Measurements from ENCODE around the gene HSD17B2. TPM values are rescaled to one million over a fixed set of nuclear protein-coding genes. Genes with fewer than 3 reads are reported as not detected.

The HSD17B2 gene
- total RNA-seq, 1 experiment from 2014 or later = not detected

- H3K36me3 ChIP-seq (ENCODE audit: control insufficient read depth in 1 of 2, insufficient read depth in 2 of 2, low read length in 2 of 2) = no peaks in the 10 kb centered on the region
- H3K9ac ChIP-seq (ENCODE audit: low read length) = no peak overlapping the region
- peaks cover 0 to 13% of the 10 kb centered on the region in 2 experiments; a peak in 2 of 4 replicates for H3K4me1 ChIP-seq (ENCODE audit: control insufficient read depth in 1 of 2, insufficient read depth in 2 of 2, low read length in 2 of 2)
- no peaks in the 10 kb centered on the region; the same call in 1 of the 2 replicates for H3K9me2 ChIP-seq (ENCODE audit: insufficient read depth)
- peak; percentile 52 for DNase-seq (ENCODE audit: low read depth, low spot score)
- ChIA-PET RAD21 (ENCODE audit: low non-redundant PET in 1 of 2, low total read pairs in 2 of 2, uncharacterized antibody in 2 of 2, unreplicated experiment in 2 of 2) (no interaction called here), CTCF (interaction anchor here (0.8 to 1.5 kb wide), 7 partner anchors 12 to 214 kb away, joined by 3 to 10 read pairs (median 5); no protein-coding TSS in a partner anchor), POLR2A (interaction anchor here (1.1 kb wide), 1 partner anchor 19 kb away, joined by 3 read pairs; no protein-coding TSS in a partner anchor)
- no peaks in the 10 kb centered on the region for H4K20me1 ChIP-seq (ENCODE audit: insufficient read depth)
- intact Hi-C loops (cut with micrococcal nuclease) = no loop called here
- BruUV-seq (replicated peaks) = no TSS peak
- H3K79me2 ChIP-seq (ENCODE audit: insufficient read depth, low read length) = no peaks in the 10 kb centered on the region
- peaks cover 24% of the 10 kb centered on the region for H3K27me3 ChIP-seq (ENCODE audit: insufficient read depth, low read length)
- peak; percentile 67 for ATAC-seq
- H3K27ac ChIP-seq (ENCODE audit: low read depth, low read length) = no peak overlapping the region
- peak; percentile 26; the same call in 1 of the 2 replicates for TF ChIP-seq RAD21 (IDR thresholded peaks at IDR 0.05; ENCODE audit: low read depth)
- TF ChIP-seq, protein P1, sequence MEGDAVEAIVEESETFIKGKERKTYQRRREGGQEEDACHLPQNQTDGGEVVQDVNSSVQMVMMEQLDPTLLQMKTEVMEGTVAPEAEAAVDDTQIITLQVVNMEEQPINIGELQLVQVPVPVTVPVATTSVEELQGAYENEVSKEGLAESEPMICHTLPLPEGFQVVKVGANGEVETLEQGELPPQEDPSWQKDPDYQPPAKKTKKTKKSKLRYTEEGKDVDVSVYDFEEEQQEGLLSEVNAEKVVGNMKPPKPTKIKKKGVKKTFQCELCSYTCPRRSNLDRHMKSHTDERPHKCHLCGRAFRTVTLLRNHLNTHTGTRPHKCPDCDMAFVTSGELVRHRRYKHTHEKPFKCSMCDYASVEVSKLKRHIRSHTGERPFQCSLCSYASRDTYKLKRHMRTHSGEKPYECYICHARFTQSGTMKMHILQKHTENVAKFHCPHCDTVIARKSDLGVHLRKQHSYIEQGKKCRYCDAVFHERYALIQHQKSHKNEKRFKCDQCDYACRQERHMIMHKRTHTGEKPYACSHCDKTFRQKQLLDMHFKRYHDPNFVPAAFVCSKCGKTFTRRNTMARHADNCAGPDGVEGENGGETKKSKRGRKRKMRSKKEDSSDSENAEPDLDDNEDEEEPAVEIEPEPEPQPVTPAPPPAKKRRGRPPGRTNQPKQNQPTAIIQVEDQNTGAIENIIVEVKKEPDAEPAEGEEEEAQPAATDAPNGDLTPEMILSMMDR (IDR thresholded peaks at IDR 0.05 in 2 of 3, conservative IDR thresholded peaks at IDR 0.05 in 1 of 3; ENCODE audit: borderline replicate concordance in 1 of 3, insufficient read depth in 1 of 3, low read depth in 2 of 3, low read length in 2 of 3) = peak; percentile 21 to 70 (median 69); a peak in 4 of 6 replicates
- no peak for TF ChIP-seq TCF7L2 (IDR thresholded peaks at IDR 0.05; ENCODE audit: borderline replicate concordance, extremely low read depth, insufficient read depth, insufficient read length)
- no peak for TF ChIP-seq ELF1 (IDR thresholded peaks at IDR 0.05; ENCODE audit: borderline replicate concordance, low read depth)
- TF ChIP-seq FOSL1 (IDR thresholded peaks at IDR 0.05; ENCODE audit: low read depth) = no peak
- no peak for TF ChIP-seq SRF (IDR thresholded peaks at IDR 0.05; ENCODE audit: low read depth)
- H3K4me2 ChIP-seq (ENCODE audit: low read length) = peak overlapping the region; percentile 55
- H2AFZ ChIP-seq (ENCODE audit: low read depth, low read length, poor library complexity, severe bottlenecking) = peak overlapping the region; percentile 1
- peaks cover 0 to 9% of the 10 kb centered on the region in 2 experiments; a peak in 1 of 4 replicates for H3K9me3 ChIP-seq (ENCODE audit: control insufficient read depth in 1 of 2, insufficient read depth in 1 of 2, low read depth in 1 of 2, low read length in 2 of 2)
- H3K4me3 ChIP-seq (replicated peaks in 1 of 2; ENCODE audit: low read depth in 1 of 2, low read length in 2 of 2) = peak overlapping the region; percentile 7 to 13; a peak in 3 of 4 replicates
These were observed 18.8 kb upstream of the HSD17B2 start for GRCh38 chr16:82016263-82016662.

GRCh38 chr16:82016964-82017363 is 18.1 kb upstream of the HSD17B2 start:
- H3K27me3 ChIP-seq (ENCODE audit: insufficient read depth, low read length) = peaks cover 24% of the 10 kb centered on the region
- ATAC-seq (no peak), DNase-seq (ENCODE audit: low read depth, low spot score) (no peak)
- POLR2A ChIA-PET = interaction anchor here (1.1 kb wide), 1 partner anchor 20 kb away, joined by 3 read pairs; no protein-coding TSS in a partner anchor
- H3K4me3 ChIP-seq (replicated peaks in 1 of 2; ENCODE audit: low read depth in 1 of 2, low read length in 2 of 2) = no peak overlapping the region
- no peak overlapping the region for H3K4me2 ChIP-seq (ENCODE audit: low read length)
- no peak overlapping the region for H3K27ac ChIP-seq (ENCODE audit: low read depth, low read length)
- RAD21 ChIA-PET (ENCODE audit: low non-redundant PET in 1 of 2, low total read pairs in 2 of 2, uncharacterized antibody in 2 of 2, unreplicated experiment in 2 of 2) = no interaction called here
- H3K9me2 ChIP-seq (ENCODE audit: insufficient read depth) = no peaks in the 10 kb centered on the region; the same call in 1 of the 2 replicates
- H2AFZ ChIP-seq (ENCODE audit: low read depth, low read length, poor library complexity, severe bottlenecking) = no peak overlapping the region
- intact Hi-C loops (cut with micrococcal nuclease) = no loop called here
- BruUV-seq (replicated peaks) = no TSS peak
- no peaks in the 10 kb centered on the region for H3K36me3 ChIP-seq (ENCODE audit: control insufficient read depth in 1 of 2, insufficient read depth in 2 of 2, low read length in 2 of 2)
- 0 out of 4 replicates have a peak, but pooled peaks cover 0 to 6% of the 10 kb centered on the region in 2 experiments for H3K4me1 ChIP-seq (ENCODE audit: control insufficient read depth in 1 of 2, insufficient read depth in 2 of 2, low read length in 2 of 2)
- H3K9me3 ChIP-seq (ENCODE audit: control insufficient read depth in 1 of 2, insufficient read depth in 1 of 2, low read depth in 1 of 2, low read length in 2 of 2) = peaks cover 0 to 9% of the 10 kb centered on the region in 2 experiments; a peak in 1 of 4 replicates
- H3K9ac ChIP-seq (ENCODE audit: low read length) = no peak overlapping the region
- H3K79me2 ChIP-seq (ENCODE audit: insufficient read depth, low read length) = no peaks in the 10 kb centered on the region
- CTCF ChIA-PET = interaction anchor here (0.8 to 1.5 kb wide), 7 partner anchors 13 to 213 kb away, joined by 3 to 10 read pairs (median 5); no protein-coding TSS in a partner anchor
- H4K20me1 ChIP-seq (ENCODE audit: insufficient read depth) = no peaks in the 10 kb centered on the region
- TF ChIP-seq YY1 (IDR thresholded peaks at IDR 0.05; ENCODE audit: extremely low read depth, insufficient replicate concordance, low read depth, low read length) (no peak), CBX3 (IDR thresholded peaks at IDR 0.05; ENCODE audit: low read depth) (no peak), POLR2A (IDR thresholded peaks at IDR 0.05; ENCODE audit: borderline replicate concordance, extremely low read depth, insufficient read depth, insufficient read length) (no peak), EGR1 (IDR thresholded peaks at IDR 0.05; ENCODE audit: low read depth) (no peak), ELF1 (IDR thresholded peaks at IDR 0.05; ENCODE audit: borderline replicate concordance, low read depth) (no peak), EZH2 (IDR thresholded peaks at IDR 0.05) (no peak), POLR2AphosphoS5 (IDR thresholded peaks at IDR 0.05; ENCODE audit: low read depth, low read length) (no peak), JUND (IDR thresholded peaks at IDR 0.05) (no peak), ZNF274 (IDR thresholded peaks at IDR 0.05; ENCODE audit: low read depth, low read length) (no peak), SP1 (IDR thresholded peaks at IDR 0.05; ENCODE audit: low read depth) (no peak), EZH2phosphoT487 (IDR thresholded peaks at IDR 0.05; ENCODE audit: borderline replicate concordance) (no peak), ZFX (IDR thresholded peaks at IDR 0.05) (no peak), MAX (IDR thresholded peaks at IDR 0.05) (no peak)
- TF ChIP-seq, protein P2, sequence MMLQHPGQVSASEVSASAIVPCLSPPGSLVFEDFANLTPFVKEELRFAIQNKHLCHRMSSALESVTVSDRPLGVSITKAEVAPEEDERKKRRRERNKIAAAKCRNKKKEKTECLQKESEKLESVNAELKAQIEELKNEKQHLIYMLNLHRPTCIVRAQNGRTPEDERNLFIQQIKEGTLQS (IDR thresholded peaks at IDR 0.05) = no peak
